Tibial artery (tissue), 4 donors: Measurements from ENCODE around the gene ACVR1.

Experiments used
- DNase-seq, 2 donors: peaks; one replicate each; pipeline ENCODE4 v3.0.0-alpha.2; 2019
- H3K27ac ChIP-seq, 2 donors: fragments of 200-600 bp; sonication (generic) in 1 of 2; 1 replicate in 1 of 2; 2 replicates in 1 of 2; pipeline ENCODE4 v1.5.1; 2018 to 2019; ENCODE audit warnings: mild to moderate bottlenecking in 1 of 2
- H3K27me3 ChIP-seq, 2 donors: fragments of 200-600 bp; sonication (generic) in 1 of 2; one replicate each; pipeline versions ENCODE4 v1.5.1 to v1.6.0; 2016 to 2019
- H3K36me3 ChIP-seq, 3 donors: fragments of 200-600 bp; sonication (generic) in 2 of 3; one replicate each; pipeline ENCODE4 v1.5.1; 2016 to 2019; ENCODE audit warnings: mild to moderate bottlenecking in 2 of 3
- H3K4me1 ChIP-seq, 4 donors: fragments of 200-600 bp; sonication (generic) in 2 of 4; 1 replicate in 3 of 4; 2 replicates in 1 of 4; pipeline ENCODE4 v1.5.1; 2016 to 2019
- H3K4me3 ChIP-seq, 2 donors: fragments of 200-600 bp; sonication (generic) in 1 of 2; 1 replicate in 1 of 2; 2 replicates in 1 of 2; pipeline ENCODE4 v1.5.1; 2018 to 2019; ENCODE audit warnings: mild to moderate bottlenecking in 2 of 2
- H3K9me3 ChIP-seq, 3 donors: fragments of 200-600 bp; sonication (generic) in 1 of 3; one replicate each; pipeline ENCODE4 v1.5.1; 2016 to 2019
- CTCF ChIP-seq, 2 experiments: fragments of 200-600 bp in 1 of 2; fragments of 450-650 bp in 1 of 2; IDR thresholded peaks; one replicate each; pipeline ENCODE4 v1.5.1; 2017 to 2019; ENCODE audit warnings: antibody characterized with exemption in 2 of 2, mild to moderate bottlenecking in 1 of 2, moderate library complexity in 1 of 2
- intact Hi-C: fragments of 100-400 bp; cut with DNase I; formaldehyde crosslinking; loops from one replicate; pipeline ENCODE4 v1.15.0; 2023; ENCODE audit warnings: low total_unique reads

ACVR1 gene

GRCh38 chr2:157789933-157790511 is 86.1 kb downstream of the ACVR1 start:
- peak; percentile 46 to 84 for DNase-seq
- peak overlapping the region; percentile 63 to 65 for H3K27ac ChIP-seq
- H3K36me3 ChIP-seq: no peaks in the 10 kb centered on the region
- no peak for TF ChIP-seq CTCF (IDR thresholded peaks at IDR 0.05)
- H3K4me1 ChIP-seq: peaks cover 0 to 71% (median 36%) of the 10 kb centered on the region in 4 donors
- H3K27me3 ChIP-seq: no peaks in the 10 kb centered on the region
- H3K9me3 ChIP-seq: no peaks in the 10 kb centered on the region
- intact Hi-C loops: loop anchor here (5.0 to 10.0 kb wide), 2 partner anchors 87 to 495 kb away; partner anchors contain the start of gene ACVR1
- no peak overlapping the region for H3K4me3 ChIP-seq

GRCh38 chr2:157789256-157789655 is 86.9 kb downstream of the ACVR1 start:
- H3K9me3 ChIP-seq: no peaks in the 10 kb centered on the region
- H3K27ac ChIP-seq: peak overlapping the region; percentile 63 to 65
- no peaks in the 10 kb centered on the region for H3K27me3 ChIP-seq
- peaks cover 0 to 79% (median 42%) of the 10 kb centered on the region in 4 donors for H3K4me1 ChIP-seq
- no peaks in the 10 kb centered on the region for H3K36me3 ChIP-seq
- intact Hi-C loops: loop anchor here (5.0 to 10.0 kb wide), 2 partner anchors 88 to 494 kb away; partner anchors contain the start of gene ACVR1
- H3K4me3 ChIP-seq: no peak overlapping the region
- no peak for TF ChIP-seq CTCF (IDR thresholded peaks at IDR 0.05)
- DNase-seq: peak; percentile 55 to 75

- Histone ChIP-seq H3K36me3 (no peaks in the 10 kb centered on the region), H3K9me3 (no peaks in the 10 kb centered on the region), H3K27me3 (no peaks in the 10 kb centered on the region), H3K27ac (peak overlapping the region; percentile 63 to 65), H3K4me1 (peaks cover 0 to 84% (median 48%) of the 10 kb centered on the region in 4 donors), H3K4me3 (no peak overlapping the region)
- no peak for DNase-seq
- TF ChIP-seq CTCF (IDR thresholded peaks at IDR 0.05): no peak
- intact Hi-C loops: loop anchor here (5.0 to 10.0 kb wide), 2 partner anchors 89 to 493 kb away; partner anchors contain the start of gene ACVR1
Observed at GRCh38 chr2:157788201-157788600, 87.9 kb downstream of the ACVR1 start.

- intact Hi-C loops: loop anchor here (2.0 to 10.0 kb wide), 3 partner anchors 43 to 493 kb away; partner anchors contain the start of gene ACVR1
- peak overlapping the region; percentile 63 to 65 for H3K27ac ChIP-seq
- peaks cover 0 to 83% (median 47%) of the 10 kb centered on the region in 4 donors for H3K4me1 ChIP-seq
- DNase-seq: no peak
- no peaks in the 10 kb centered on the region for H3K27me3 ChIP-seq
- H3K36me3 ChIP-seq: no peaks in the 10 kb centered on the region
- TF ChIP-seq CTCF (IDR thresholded peaks at IDR 0.05): no peak
- H3K9me3 ChIP-seq: no peaks in the 10 kb centered on the region
- H3K4me3 ChIP-seq: no peak overlapping the region
Observed at GRCh38 chr2:157787364-157787938, 88.7 kb downstream of the ACVR1 start.

- Histone ChIP-seq H3K4me1 (peaks cover 0 to 85% (median 48%) of the 10 kb centered on the region in 4 donors), H3K4me3 (no peak overlapping the region), H3K36me3 (no peaks in the 10 kb centered on the region), H3K9me3 (no peaks in the 10 kb centered on the region), H3K27me3 (no peaks in the 10 kb centered on the region), H3K27ac (peak overlapping the region; percentile 63 to 65)
- intact Hi-C loops: loop anchor here (2.0 to 10.0 kb wide), 3 partner anchors 44 to 492 kb away; partner anchors contain the start of gene ACVR1
- no peak for DNase-seq
- TF ChIP-seq CTCF (IDR thresholded peaks at IDR 0.05): no peak
Observed at GRCh38 chr2:157786663-157787363, 89.3 kb downstream of the ACVR1 start.
